Stimulated activated CD8-positive, alpha-beta memory T cell treated with anti-CD3 and anti-CD28 coated beads, Interleukin-4, amount 100 ng/mL, for 24 hours (primary cell): ENCODE data around the gene SP4.
A peak's percentile ranks its signal among the peaks of the same experiment; 100 is the strongest.

Experiments used
- DNase-seq: peaks from one replicate; pipeline ENCODE4 v3.0.0-alpha.2; 2020; ENCODE audit warnings: low read depth

Gene SP4

DNA sequence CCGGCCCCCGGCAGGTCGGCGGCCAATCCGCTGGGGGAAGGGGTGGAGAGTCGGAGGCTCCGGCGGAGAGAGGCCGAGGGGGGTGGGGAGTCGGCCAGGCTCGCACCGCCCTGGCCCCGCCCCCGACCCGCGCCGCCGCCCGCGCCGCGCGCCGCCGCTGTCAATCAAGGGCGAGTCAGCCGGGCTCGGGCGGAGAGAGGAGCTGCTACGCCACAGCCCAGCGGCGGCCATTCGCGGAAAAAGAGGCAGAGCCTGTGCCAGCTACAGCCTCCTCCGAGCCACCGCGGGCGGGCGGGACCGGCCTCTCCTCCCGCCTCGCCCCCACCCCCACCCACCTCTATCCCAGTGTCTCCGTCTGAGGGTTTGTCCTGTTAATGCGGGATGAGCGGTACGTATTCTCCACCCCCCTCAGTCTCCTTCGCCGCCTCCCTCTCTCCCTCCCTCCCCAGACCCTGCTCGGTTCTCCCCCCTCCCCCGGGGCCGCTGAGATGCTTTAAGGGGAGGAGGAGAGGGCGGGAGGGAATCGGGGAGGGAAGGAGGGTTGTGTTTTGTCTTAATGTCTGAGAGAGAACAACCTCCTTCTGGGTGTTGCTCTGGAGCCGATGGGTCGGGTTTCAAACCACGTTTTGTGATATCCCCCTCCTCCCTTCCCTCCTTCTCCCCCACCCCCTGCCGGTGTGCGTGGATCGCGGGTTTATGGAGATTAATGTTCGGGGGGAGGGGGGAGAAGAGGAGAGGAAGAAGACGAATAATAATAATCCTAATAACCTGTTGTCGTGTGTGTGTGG lies at the start of gene SP4:
SP4 (plus strand) TSS at position 213 of the 788 bp plus-strand sequence; CDS start at position 382, 169 bp downstream.
- DNase-seq, result peak; percentile 93

DNA sequence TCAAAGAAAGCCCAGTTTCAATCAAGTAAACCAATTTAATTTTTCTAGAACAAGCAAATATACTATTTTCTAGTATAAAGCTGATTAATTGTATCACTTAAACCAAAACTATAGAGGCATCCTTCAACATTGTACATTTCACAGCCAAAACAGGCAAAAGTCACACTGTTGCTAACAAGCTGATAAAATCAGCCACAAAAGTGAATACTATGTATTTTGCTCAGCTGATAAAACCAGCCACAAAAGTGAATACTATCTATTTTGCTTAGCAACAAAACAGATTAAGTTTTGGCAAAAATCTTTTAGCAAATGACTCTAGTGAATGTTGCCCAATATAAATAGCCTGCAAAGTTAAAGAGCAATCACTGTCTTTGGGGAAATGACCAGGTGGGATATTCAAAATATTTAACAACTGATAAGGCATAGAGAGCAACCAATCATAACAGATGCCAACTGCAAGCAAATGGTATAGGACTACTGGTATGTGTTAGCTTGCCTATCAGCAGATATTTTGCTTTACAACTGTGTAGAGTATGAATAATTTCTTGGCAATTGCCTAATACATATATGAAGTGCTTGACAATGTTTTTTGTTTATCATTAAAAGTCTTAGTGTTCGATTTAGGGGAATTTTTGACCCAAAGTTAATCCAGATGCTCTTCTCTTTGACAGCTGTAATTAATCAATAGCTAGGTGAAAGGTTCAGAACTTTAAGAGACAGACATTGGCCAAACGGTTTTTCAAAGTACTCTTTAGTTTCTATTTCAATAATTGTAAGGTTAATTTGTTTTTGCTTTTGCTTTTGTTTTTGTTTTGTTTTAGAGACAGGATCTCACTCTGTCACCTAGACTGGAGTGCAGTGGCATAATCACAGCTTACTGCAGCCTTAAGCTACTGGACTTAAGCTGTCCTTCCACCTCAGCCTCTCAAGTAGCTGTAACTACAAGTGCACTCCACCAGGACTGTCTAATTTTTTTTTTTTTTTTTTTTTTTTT lies 44.4 kb upstream of the SP4 start:
- DNase-seq, result no peak

- no peak for DNase-seq
Measured at GRCh38 chr7:21393937-21394336, 33.9 kb upstream of the SP4 start.

GRCh38 chr7:21401944-21402343 lies 25.9 kb upstream of the SP4 start:
- DNase-seq, result no peak

DNA sequence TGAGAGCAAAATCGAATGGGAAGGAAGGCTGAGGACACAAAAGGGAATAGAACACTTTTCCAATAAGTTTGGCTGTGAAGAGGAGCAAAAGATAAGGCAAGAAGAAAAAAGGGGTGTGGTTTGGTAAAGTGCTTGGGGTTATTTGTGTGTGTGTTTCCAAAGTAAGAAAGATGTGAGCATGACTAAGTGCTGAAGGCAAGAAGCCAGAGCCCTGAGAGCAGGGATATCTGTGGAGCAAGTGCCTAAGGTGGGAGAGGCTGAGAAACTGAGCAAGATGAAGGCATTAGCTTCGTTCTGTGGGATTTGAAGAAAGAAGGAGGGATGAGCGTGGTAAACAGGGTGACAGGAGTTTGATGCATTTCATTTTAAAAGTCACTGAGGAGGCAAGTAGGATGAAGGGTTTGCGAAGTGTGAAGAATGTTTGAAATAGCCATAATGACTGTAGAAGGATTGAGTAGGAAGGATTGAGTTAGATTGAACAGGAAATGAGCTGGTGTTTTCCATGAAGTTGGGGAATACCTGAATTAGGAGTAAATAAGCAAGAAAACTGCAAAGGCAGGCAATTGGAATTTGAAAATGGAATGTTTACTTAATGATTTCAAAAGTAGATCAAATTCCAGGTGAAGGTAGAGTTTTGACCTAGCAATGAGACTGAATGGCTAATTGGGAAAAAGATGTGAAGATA lies 19.9 kb upstream of the SP4 start:
- DNase-seq, result no peak

- DNase-seq, result no peak
Measured at GRCh38 chr7:21408481-21408820, 19.4 kb upstream of the SP4 start.

- DNase-seq, result no peak
Measured at GRCh38 chr7:21412410-21412851, 15.5 kb upstream of the SP4 start.

GRCh38 chr7:21412957-21413356 lies 14.9 kb upstream of the SP4 start:
- no peak for DNase-seq

GRCh38 chr7:21413502-21413901 lies 14.4 kb upstream of the SP4 start:
- DNase-seq, result no peak

GRCh38 chr7:21414795-21415393 lies 13.0 kb upstream of the SP4 start:
- DNase-seq, result no peak

DNA sequence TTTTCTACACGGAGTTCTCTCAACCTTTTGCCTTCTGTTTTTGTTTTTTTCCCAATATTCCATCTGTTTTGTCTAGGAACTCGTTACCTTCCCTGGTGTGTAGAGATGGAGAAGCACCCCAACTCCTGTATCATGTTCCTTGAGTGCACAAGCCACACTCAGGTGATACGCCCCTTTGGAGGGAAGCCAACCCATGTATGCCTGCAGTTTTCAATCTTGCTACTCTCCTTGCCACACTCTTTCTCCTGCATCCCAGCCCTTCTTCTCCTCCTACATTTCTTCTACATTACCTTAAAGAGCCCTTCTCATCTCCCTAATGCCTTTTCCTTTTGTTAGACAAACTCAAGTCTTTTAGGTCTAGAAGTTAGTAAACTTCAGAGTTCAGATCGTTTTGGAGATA lies 10.2 kb upstream of the SP4 start:
- DNase-seq, result no peak

DNA sequence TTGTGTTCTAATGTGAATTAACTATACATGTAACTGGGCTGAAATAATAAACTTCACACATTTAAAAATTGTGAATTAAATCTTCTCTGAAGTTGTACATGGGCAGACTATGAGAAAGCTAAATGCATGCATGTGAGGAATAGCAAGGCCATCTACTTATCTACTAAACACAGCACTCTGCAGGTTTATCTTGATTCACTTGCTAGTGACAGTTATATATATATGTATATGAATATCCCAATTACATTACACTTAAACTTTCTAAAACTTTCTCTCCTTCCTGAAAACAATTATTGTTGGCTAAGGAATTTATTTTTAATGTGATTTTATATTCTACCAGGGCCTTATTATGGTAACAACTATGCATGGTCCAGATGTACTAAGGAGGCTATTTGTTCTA lies 5.1 kb upstream of the SP4 start:
- no peak for DNase-seq

DNA sequence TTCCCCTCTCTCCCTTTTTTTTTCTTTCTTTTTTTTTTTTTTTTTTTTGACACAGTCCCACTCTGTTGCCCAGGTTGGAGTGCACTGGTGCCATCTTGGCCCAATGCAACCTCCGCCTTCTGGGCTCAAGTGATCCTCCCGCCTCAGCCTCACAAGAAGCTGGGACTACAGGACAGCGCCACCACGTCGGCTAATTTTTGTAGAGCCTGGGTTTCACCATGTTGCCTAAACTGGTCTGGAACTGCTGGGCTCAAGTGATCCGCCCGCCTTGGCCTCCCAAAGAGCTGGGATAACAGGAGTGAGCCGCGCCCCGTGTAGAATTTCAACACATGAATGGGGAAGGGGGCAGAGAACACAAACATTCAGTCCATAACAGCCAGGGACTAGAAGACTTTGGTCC lies 2.6 kb upstream of the SP4 start:
- DNase-seq, result no peak

DNA sequence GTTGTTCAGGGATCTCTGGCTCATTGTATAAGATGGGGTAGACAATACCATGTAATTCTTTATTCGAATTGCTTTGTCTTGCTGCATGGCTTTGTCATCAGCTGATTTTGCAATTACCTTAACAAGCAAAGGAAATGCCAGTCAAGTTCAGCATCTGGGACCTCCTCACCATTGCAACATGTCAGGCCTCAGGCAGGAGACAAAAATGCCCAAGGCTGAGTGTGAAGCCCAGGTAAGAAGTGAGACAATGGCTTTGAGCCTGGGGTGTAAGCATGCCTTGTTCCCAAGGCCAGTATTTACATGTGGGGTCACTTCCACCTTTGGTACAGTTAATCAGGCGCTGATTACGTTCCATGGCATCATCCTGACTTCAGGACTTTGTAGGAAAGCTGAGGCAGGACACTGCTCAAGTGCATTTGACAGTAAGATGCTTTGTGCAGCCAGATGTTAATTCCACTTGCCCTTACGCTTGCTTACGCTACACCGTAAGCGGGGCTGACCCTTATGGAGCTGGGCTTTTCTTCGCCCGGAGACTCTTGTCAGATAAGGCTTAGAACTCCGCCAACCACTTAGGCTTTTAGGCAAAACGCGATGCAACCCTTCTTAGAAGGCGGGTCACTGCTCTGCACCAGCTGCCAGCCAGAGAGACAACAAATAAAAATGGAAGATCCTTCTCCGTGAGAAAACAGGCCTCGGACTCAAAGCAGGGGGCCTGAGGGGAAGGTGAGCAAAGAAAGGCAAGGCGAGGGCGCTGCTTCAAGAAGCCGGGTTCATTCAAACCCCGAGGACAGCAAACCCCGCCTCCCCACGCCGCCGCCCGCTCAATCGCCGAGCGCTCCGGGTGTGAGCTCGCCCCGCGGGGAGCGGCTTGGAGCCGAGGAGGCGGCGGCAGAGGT lies 1.3 kb upstream of the SP4 start:
- no peak for DNase-seq

DNA sequence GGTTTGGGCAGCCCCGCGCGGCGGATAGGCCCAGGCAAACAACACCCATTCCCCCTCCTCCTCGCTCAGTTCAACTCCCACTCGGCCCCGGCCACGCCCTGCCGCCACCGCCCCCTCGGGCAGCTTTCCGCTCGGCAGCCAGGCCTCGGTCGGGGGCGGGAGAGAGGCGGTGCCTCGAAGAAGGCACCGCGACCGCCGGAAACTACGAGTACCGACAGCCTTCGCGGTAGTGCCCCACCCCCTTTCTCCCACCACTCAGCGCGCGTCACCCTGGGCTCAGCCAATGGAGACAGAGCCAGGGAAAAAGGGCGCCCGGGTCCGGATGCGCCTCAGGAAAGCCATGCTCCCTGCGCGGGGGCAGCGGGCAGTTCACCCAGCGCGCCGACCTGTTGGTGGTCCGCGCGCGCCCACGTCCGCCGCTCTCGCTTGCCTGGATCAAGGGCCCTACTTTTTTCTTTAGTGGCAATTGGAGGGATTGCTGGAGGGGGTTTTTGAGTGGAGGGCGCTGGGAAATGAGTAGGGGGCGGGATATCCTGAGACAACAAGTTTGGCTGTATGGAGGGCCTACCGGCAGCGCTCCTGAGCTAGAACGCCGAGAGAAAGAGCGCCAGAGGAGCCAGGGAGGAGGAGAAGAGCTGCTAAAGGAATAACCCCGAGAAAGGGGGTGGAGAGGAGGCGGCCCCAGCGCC lies 557 bp upstream of the SP4 start:
- peak; percentile 99 for DNase-seq

DNA sequence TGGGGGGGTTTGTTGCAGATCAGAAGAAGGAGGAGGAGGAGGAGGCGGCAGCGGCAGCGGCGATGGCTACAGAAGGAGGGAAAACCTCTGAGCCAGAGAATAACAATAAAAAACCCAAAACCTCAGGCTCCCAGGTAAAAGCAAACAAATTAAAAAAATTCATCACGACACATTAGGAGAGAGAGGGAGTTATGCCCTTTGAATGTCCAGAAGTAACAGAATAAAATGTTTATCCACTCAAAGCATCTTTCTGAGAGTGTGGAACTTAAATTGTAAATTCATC lies 717 bp downstream of the SP4 start:
- no peak for DNase-seq

DNA sequence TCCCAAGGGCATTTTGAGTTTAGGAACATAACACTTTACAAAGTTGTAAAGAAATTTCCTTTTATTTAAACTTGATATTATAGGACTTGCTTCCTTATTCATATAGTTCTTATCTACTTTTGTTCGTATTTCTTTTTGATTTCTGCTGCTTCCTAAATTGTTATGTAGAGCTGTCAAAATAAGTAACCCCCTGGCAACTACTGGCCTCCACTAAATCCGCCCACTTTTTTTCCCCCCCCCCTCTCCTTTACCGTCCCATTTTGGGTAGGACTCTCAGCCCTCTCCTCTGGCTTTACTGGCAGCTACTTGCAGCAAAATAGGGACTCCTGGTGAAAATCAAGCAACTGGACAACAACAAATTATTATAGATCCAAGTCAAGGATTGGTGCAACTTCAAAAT lies 1.1 kb downstream of the SP4 start:
- no peak for DNase-seq

DNA sequence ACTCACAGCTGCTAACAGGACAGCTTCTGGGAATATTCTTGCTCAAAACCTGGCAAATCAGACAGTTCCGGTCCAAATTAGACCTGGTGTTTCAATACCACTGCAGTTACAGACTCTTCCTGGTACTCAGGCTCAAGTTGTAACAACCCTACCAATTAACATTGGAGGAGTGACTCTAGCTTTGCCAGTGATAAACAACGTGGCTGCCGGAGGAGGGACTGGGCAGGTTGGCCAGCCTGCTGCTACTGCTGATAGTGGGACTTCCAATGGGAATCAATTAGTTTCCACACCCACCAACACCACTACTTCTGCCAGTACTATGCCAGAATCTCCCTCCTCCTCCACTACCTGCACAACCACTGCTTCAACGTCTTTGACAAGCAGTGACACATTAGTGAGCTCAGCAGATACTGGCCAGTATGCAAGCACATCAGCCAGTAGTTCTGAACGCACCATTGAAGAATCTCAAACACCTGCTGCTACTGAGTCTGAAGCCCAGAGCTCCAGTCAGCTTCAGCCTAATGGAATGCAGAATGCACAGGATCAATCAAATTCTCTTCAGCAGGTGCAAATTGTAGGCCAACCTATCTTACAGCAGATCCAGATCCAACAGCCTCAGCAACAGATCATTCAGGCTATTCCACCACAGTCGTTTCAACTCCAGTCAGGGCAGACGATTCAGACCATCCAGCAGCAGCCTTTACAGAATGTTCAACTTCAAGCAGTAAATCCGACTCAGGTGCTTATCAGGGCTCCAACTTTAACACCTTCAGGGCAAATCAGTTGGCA lies 2.1 kb downstream of the SP4 start:
- no peak for DNase-seq

DNA sequence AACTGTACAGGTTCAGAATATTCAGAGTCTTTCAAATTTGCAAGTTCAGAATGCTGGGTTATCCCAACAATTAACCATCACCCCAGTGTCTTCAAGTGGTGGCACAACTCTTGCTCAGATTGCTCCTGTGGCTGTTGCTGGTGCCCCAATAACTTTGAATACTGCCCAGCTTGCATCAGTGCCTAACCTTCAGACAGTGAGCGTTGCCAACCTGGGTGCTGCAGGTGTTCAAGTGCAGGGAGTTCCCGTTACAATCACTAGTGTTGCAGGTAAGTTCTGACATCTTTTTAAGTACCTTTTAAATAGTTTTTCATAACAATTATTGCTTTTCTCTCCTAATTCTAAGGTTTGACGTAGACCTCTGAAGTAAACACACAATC lies 2.7 kb downstream of the SP4 start:
- DNase-seq, result no peak
